GM19099 (cell line): ENCODE data around the gene TSC22D2.

Experiments used
- POLR2A ChIP-seq: IDR thresholded peaks from 3 replicates; pipeline ENCODE4 v1.6.1; 2011; ENCODE audit warnings: low read depth; ENCODE audit not compliant: insufficient read length; ENCODE audit errors: extremely low read depth

Gene TSC22D2

DNA sequence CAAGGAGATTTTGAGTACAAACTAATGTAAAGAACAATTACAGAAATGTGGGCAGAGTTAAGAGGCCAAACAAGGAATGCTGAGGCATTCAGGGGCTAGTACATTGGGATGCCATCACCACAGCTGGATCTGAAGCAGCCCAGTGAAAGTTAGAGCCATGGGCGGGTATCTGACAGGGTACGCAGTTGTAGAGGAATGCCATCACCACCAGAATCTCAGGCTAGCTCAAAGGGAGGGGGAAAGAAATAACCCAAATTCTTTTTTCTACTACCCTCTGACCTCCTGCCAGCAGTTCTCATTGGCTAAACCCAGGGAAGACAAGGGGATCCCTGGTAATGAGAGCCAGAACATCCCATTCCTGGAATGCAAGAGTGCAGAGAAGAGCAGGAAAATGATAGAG is 9.0 kb upstream of the TSC22D2 start:
- TF ChIP-seq POLR2A: no peak

- TF ChIP-seq POLR2A: no peak
Observed at GRCh38 chr3:150401285-150401684, 6.8 kb upstream of the TSC22D2 start.

DNA sequence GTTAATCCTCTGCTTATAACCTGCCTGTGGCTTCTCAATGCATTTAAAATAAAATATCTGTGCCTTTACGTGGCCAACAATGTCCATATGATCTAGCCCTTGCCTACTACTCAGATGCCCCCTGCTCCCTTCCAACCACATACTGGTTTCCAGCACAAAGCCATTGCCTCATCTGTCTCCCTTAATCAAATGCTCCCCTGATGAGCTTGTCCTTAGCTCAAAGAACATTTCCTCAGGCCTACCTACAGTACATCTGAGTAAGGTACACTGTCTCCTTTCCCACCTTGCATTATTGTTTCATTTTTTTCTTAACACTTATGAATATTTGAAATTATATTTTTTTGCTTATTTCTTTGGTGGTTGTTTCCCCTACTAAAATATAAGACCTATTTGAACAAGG is 5.9 kb upstream of the TSC22D2 start:
- TF ChIP-seq POLR2A: no peak

GRCh38 chr3:150404023-150404422 is 4.1 kb upstream of the TSC22D2 start:
- TF ChIP-seq POLR2A: no peak

DNA sequence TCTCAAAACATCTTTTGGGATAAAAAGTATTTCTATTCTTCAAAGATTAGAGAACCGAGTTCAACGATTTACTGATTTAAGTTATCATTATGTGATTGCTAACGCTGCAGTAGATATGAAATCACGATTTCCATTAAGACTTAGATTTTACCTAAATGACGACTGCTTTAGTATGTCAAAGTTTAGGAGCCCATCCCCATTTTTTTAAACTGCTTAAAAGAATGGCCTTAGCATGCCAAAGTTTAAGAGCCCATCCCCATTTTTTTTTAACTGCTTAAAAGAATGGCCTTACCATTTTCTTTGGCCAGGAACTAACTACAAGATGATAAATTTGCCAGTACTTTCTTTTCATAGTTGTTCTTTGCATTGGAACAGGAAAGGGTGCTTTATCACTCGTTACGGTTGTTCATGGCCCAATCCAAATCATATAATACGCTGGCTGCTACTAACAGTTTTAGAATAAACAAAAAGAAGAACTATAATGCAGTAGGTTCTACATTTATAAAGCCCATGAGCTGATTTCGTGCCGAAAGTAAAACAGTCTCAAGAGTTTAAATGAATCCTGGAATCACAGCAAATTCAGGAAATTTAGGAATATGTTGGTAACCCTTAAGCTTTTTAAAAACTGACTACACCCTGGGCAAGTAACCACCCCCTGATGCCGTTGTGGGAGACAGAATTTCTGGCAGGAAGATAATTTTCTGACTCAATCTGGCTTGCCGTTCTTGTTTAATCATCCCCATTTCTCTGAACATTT is 869 bp upstream of the TSC22D2 start:
- no peak for TF ChIP-seq POLR2A

DNA sequence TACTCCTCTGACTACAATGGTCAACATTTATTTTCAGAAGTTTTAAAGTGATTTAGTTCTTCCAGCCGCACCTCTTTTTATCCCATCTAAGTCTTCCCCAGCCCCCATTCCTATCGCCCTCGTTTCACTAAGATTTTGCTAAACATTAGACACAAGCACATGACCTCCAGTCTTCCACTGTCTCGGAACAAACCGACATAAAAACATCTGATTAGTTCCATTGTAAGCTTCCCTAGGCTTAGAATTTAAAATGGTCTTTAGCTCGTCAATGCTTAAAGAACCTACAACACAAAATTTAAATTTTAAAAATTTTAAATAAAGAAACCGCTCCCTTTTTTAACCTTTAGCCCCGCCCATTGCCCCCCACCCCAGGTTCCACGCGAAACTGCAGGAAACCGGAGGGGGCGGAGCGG is 284 bp upstream of the TSC22D2 start:
- no peak for TF ChIP-seq POLR2A

GRCh38 chr3:150409125-150409511 is 1.0 kb downstream of the TSC22D2 start:
- TF ChIP-seq POLR2A: no peak

DNA sequence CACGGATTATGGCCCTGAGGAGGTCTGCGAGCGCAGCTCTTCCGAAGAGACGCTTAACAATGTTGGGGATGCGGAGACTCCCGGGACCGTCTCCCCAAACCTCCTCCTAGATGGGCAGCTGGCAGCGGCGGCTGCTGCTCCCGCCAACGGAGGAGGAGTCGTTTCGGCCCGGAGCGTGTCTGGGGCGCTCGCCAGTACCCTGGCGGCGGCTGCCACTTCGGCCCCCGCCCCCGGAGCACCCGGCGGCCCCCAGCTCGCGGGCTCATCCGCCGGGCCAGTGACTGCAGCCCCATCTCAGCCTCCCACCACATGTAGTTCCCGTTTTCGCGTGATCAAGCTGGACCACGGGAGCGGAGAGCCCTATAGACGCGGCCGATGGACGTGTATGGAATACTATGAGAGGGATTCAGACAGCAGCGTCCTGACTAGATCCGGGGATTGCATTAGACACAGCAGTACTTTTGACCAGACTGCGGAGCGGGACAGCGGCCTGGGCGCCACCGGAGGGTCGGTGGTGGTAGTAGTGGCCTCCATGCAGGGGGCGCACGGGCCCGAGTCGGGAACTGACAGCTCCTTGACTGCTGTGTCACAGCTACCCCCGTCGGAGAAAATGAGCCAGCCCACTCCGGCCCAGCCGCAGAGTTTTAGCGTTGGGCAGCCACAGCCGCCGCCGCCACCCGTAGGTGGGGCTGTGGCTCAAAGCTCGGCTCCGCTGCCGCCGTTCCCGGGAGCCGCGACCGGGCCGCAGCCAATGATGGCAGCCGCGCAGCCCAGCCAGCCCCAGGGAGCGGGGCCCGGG is 1.6 kb downstream of the TSC22D2 start:
- peak; percentile 37 for TF ChIP-seq POLR2A

DNA sequence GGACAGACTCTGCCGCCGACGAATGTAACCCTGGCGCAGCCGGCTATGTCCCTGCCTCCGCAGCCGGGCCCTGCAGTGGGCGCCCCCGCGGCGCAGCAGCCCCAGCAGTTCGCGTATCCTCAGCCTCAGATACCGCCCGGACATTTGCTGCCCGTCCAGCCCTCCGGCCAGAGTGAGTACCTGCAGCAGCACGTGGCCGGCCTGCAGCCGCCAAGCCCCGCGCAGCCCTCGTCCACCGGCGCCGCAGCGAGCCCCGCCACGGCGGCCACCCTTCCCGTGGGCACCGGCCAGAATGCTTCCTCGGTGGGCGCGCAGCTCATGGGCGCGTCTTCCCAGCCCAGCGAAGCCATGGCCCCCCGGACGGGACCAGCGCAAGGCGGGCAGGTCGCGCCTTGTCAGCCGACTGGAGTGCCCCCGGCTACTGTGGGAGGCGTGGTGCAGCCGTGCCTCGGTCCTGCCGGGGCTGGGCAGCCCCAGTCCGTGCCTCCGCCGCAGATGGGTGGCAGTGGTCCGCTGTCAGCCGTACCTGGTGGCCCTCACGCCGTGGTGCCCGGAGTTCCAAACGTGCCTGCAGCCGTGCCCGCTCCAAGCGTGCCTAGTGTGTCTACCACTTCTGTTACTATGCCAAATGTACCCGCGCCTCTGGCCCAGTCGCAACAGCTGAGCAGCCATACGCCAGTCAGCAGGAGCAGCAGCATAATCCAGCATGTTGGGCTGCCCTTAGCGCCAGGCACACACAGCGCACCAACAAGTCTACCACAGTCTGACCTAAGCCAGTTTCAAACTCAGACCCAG is 2.4 kb downstream of the TSC22D2 start:
- no peak for TF ChIP-seq POLR2A

DNA sequence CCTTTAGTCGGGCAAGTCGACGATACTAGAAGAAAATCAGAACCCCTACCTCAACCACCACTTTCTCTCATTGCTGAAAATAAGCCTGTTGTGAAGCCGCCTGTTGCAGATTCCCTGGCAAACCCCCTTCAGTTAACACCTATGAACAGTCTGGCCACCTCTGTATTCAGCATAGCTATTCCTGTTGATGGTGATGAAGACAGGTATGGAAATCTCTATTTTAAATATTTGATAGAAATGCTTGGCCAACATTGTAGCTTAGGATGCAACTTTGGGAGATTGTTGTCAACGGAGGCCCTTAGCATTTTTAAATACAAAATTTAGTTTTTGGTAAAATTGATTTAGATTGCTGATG is 3.0 kb downstream of the TSC22D2 start:
- no peak for TF ChIP-seq POLR2A

- no peak for TF ChIP-seq POLR2A
Observed at GRCh38 chr3:150411546-150411945, 3.4 kb downstream of the TSC22D2 start.

DNA sequence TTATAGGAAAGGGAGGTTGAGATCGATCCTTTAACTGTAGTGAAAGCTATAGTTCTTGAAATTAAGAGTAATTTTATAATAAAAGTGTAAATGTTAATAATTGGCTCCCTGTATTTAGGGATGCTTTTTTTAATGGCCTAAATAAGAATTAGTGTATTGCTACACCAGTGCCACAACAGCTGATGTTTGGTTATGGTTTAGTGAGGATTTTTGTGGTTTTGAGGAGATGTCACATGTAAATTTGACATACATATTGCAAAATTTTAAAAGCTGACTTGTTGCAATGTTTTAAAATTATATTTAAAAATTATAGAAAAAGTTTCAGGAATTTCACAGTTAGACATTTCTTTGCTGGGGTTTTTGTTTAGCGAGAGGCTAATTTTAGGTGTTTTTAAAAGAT is 3.9 kb downstream of the TSC22D2 start:
- no peak for TF ChIP-seq POLR2A

DNA sequence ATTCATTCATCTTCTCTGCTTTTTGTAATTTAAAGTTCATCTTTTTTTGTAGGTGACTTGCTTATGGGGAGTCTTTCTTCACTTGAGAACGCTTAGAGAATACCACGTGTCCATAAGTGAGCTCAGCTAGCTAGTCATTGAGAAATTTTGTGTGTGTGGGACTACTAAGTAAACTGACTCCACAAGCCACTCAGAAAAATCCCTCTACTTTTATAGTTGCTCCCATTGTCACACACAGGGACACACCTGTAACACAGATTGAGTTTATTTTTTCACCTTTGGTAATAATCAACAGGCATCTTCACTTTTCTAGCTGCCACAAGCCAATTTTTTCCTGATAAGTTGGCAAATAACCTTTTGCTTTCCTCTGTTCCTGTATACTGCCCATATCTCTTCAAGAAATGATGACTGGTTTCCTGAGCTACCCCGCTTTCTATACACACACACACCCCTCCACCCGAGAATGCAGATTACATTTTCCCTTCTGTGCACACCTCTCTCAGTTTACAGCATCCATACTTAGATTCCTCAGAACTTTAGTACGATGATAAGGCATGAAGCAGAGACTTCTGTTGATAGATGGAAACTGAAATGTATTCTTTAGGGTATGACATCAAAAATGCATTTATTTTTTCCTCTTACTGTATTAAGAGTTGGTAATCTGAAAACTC is 4.6 kb downstream of the TSC22D2 start:
- no peak for TF ChIP-seq POLR2A

- TF ChIP-seq POLR2A: no peak
Observed at GRCh38 chr3:150414258-150414657, 6.2 kb downstream of the TSC22D2 start.

DNA sequence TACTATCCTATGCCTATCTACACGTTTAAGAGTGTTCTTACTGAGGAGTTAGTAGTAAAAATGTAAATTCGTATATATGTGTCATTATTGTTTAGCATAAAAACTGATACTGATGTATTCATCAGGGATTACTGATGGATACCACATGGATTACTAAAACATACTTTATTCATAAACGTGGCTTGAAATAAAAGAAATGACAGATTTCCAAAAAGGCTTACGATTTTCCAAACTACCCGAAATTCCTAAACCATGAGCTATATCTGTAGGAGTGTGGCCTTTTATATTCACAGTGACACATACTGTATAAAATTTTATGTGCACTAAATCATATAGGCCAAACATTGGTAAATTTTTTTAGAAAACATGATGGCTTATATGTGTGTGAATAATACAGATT is 6.9 kb downstream of the TSC22D2 start:
- no peak for TF ChIP-seq POLR2A
